Left renal pelvis (tissue), 4 donors: ENCODE data around the gene TBC1D22A. TPM values are rescaled to one million over a fixed set of nuclear protein-coding genes. Genes with fewer than 3 reads are reported as not detected.
"Not testable (repeated sequence)": the region's sequence is repeated elsewhere in the genome, so short reads cannot be mapped to it uniquely, and the experiment has no call there.

Source experiments
- DNase-seq, 4 donors: peaks; one replicate each; pipeline ENCODE4 v3.0.0-alpha.2; 2013; ENCODE audit warnings: low read depth in 4 of 4, low spot score in 3 of 4
- polyA plus RNA-seq, 4 donors: library from polyadenylated mRNA; unstranded; fragments of 120-200 nt; gene quantifications; one replicate each; pipeline ENCODE4 v1.2.1, GENCODE V29; 2013; ENCODE audit not compliant: insufficient read length in 4 of 4

Gene TBC1D22A
- polyA plus RNA-seq, 4 donors, result 14.3 to 19.3 (median 15.7) TPM

DNA sequence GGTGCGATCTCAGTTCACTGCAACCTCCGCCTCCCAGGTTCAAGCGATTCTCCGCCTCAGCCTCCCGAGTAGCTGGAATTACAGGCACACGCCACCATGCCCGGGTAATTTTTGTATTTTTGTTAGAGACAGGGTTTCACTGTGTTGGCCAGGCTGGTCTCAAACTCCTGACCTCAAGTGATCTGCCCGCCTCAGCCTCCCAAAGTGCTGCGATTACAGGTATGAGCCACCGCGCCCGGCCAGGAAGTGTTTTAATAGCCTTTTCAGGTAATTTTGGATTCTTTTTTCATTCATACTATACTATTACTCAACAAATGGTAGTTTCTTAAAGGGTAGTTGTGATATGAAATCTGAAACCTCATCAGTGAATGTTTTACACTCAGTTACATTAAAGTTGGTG lies 216.2 kb downstream of the TBC1D22A start:
- not testable (repeated sequence) for DNase-seq

DNA sequence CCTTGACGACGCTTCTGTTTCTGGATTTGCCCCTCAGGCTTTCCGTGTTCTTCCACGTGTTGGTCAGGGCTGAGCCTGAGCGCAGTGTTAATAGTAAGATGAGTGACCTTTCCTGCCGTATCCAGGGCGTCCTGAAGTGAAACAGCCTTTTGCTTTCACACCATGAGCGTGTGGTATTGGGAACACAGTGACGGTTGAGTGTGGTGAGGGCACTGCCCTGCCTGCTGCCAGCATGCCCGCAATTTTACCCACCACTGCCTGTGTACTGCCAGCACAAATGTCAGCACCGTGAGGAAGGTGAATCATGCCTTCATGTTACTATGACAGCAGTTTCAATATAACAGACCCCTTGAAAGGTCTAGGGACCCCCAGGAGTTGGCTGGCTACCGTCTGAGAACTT lies 217.1 kb downstream of the TBC1D22A start:
- DNase-seq, result no peak

DNA sequence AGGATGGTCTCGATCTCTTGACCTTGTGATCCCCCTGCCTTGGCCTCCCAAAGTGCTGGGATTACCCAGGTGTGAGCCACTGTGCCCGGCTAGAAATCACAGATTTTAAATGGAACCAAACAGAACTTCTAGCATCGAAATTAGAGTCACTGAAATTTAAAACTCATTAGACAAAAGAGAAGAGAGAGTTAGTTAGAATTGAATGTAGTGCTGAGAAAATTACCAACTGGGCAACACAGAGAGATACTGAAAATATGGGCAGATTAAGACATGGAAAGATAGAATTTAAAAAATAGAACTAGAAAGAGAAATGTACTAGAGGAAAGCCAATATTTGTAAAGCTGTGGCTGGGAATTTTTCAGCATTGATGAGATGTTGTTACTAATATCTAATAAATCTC lies 217.9 kb downstream of the TBC1D22A start:
- DNase-seq, result no peak

DNA sequence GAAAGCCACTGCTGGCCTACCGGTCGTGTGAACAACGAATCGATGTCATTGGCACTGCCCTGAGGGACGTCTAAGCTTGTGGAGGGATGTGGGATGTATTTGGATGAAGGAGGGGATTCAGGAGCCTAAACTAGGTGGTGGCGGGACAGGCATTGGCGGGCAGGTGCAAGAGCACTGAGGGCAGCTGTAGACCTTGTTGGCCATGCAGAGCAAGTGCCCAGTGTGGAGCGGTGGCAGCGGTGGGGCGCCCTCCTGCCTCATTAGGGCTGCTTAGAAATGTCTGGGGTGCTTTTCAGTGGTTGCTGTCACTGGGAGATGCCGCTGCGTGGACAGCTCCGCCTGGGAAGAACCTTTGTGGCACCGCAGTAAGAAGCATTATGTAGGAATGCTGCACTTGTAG lies 220.2 kb downstream of the TBC1D22A start:
- DNase-seq, result no peak

DNA sequence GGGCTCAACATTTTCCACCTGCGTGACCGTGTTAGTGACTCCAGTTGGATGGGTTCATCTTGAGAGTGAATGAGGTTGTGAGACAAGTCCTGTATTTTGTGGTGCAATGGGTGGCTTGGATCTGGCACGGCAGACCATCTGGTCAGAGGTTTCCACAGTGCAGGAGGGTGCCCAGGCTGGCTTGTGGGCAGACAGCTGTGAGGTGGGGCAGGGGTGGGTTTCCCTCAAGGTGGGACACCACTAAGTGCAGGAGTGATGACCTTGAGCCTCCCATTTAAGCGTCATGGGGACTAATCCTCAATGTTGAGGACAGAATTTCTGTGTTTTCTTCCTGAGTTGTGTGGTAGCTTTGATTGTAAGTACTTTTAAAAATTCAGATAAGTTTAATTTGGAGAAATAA lies 220.6 kb downstream of the TBC1D22A start:
- DNase-seq, result no peak

DNA sequence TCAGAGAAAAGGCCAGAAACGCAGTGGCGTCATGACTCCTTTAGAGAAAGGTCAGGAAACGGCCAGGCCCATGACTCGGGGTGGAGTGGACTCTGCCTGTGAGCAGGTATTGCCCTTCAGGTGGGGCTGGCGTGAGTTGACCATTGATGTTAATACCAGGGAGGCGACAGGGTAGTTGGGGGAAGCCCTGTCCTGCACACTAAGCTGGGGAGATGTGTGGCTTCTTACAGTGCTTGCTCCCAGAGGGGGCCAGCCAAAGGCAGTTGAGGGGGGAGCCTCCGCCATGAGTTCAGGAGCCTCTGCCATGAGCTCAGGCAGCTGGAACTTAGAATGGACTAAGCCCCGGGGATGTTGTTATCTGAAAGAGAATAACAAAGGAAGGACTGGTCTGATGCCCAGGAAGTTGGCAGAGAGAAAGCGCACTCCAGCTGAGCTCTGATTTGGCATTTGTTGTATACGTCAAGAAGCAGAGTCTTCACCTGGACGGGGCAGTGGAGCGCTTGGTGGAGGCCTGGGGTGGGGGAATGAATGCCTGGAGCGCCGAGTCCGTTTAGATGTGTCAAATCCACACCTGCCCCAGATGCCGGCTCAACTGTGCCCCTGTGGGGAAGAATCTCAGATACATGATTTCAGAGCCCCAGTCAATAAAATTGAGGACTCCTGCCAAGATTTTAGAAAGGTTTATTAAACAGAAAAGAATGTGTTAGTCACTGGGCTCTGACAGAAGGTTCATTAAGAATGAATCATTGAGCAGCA lies 222.5 kb downstream of the TBC1D22A start:
- no peak for DNase-seq

DNA sequence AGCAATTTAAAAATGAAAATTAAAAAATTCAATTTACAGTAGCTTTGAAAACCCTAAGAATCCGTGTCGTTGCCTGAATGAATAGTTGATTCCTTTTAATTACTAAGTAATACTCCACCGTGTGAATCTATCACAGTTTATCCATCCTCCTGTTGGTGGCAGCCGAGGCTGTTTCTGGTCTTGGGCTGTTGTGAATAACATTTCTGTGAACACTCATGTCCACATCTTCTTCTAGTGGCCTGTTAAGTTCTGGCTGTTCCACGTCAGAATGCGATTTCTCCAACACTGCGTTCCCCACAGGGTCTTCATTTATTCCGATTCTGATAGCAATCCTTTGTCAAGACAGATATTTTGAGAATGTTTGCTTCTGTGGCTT lies 223.0 kb downstream of the TBC1D22A start:
- DNase-seq, result no peak

DNA sequence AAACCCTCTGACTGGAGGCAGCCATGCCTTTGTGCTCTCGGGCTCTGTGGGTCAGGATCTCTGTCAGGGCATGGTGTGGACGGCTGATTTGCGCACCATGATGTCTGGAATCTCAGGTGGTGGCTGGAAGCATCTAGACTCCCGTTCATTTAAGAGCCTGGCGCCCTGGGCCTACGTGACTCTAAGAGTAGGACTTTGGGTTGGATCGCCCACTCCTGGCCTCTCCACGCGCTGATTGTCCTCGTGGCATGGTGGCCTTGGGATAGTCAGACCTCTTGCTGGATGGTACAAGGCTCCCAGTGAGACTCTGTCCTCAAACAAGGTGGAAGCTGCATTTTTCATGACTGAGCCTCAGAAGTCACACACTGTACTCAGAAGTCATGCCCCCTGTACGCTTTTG lies 224.3 kb downstream of the TBC1D22A start:
- DNase-seq, result no peak

DNA sequence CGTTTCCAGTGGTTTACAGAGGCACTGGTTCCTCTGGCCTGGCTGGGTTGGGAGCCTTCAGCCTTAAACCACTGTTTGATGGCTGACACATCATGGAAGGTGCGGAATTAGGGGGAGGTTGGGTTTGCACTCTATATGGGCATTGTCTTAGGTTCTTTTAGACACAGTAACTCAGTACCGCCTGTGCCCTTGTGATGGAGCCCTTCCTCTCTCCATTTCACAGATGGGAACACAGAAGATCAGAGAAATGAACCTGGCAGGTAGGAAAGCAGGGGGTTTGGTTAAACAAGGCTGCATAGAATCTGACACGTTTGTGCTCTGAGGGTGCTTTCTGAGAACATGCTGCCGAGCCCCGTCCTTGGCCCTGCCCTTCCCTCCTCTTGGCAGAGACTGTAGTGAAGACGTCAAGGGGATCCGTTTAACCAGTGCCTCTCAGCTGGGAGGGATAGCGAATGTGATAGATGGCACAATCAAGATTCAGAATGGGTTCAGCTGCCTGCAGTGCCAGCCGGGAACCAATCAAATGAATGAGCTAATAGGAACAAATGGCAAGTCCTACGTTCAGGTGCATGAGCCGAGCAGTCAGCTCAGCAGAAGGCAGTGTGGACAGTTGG lies 228.6 kb downstream of the TBC1D22A start:
- DNase-seq, result no peak

DNA sequence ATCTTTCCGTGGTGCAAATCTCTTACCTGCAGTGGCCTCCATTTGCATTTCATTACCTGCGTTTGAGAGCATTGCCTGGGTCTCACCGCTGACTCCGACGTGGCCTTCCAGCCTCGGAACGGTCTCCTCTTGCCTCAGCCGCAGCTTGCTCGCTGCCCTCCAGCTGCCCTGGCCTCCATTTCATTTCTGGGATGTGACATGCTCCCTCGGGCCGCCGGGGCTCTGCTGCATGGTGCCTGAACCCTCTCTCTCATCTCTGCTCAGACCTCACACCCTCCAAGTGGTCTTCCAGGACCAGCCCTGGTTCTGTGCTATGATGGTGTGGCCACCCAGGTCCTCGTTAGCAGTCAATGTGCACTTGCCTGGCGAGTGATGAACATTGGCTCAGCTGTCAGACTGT lies 229.2 kb downstream of the TBC1D22A start:
- no peak for DNase-seq

DNA sequence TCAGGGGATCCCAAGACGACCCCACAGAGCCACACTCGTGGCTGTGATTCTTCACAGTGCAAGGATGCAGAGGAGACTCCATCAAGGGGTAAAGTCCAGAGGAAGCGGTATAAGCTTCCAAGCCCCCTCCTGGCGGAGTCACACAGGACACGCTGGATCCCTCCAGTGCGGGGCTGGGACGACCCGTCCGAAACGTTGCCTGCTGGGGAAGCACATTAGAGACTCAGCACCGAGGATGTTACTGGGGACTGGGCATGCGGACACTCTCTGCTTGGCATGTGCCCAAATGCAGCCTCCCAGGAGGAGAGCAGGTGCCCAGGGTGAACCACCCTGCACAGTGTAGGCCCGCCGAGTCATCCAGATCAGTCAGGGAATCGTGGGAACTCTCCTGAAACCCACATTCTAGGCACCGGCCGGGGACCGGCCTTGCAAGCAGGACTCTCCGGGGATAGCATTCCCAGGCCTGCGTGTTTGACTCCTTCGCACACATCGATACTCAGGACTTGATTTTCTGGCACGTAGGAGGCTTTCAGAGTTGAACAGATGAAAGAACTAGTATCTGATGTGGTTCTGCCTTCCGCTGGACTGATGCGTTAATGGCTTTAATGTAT lies 229.8 kb downstream of the TBC1D22A start:
- DNase-seq, result no peak

DNA sequence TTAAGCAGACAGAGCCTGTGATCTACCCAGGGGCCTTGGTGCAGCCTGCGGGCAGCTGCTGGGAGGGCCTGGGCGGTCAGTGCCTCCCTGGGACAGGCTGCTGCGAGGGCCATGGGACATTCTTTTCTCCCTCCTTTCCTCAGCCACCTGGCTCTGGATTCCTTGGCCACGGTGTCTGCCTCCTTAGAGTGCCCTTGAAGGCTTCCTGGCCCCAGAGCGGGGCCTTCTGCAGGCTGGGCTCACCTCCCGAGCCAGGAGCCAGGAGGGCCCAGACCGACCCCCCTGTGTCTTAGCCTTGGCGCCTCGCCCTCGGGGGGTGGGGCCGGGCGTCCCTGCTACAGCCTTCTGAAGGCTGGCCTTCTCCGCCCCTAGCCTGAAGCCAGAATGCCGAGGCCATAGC lies 231.2 kb downstream of the TBC1D22A start:
- no peak for DNase-seq

DNA sequence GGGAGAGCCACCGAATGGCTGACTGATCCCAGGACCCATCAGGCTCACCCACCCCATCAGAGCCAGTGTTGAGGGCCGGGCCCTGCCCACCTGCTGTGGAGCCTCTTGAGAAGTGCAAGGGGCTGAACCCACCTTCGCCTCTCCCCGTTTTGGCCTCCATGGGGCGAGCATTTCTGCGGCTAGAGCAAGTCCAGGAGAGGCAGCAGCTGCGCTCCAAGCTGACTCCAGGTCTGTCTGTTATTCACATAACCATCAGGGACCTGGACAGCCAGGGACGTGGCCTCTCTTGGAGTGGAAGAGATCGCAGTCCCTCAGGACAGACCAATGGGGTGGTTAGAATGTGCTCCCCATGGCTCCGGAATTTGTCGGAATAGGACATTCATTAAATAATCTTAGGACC lies 231.8 kb downstream of the TBC1D22A start:
- no peak for DNase-seq

DNA sequence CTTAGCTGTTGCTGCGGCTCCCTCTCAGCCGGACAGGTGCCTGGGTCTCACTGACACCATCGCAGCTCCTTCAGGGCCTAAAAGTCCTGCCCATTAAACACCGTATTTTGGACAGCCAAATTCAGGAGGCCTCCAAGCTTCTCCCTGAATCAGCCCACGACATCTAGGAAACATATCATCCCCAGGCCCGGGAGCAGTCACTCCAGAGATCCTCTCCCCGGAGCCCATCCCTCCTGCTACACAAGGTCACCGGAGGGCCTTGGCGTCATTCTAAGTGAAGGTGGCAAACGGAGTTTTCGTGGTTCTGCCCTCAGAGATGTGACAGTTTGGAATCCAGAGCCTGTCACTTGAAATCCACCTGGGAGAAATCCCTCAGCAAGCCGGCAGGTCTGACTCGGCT lies 232.5 kb downstream of the TBC1D22A start:
- DNase-seq, result no peak

DNA sequence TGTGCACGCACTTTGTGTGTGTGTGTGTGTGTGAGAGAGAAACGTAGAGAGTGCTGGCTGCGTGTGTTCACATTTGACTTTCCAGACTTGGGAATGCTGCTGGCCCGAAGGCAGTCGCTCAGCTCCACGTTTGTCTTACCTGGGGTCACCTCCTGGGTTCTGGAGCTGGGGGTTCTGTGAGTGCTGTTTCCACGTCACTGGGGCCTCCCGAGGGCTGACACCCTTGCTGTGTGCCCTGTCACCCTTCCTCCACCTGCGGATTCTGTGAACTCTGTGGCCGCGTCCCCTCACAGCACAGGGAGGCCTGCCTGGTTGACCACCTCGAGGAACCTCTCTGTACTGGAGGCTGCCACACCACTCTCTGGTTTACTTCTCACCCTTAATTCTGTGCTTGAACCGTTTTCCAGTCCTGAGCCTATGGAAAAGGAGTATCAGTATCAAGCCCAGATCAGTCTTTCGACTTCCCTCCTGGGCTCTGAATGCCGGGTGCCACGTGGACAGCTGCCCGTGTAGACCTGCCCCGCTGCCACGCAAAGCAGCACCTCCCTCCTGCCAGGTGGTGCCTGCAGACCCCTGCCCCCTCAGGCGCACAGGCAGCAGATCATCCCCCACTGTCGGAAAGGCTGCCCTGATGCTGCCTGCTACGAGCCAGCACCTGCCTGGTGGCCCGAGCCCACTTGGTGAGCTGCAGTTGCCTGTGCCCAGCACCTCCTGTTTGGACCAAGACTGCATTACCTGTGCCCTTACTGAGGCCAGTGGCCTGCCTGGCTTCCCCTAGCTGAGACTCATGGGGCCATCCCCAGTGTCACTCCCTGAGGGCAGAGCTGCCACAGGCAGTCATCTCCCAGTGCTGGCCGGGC lies 233.3 kb downstream of the TBC1D22A start:
- DNase-seq, result no peak

DNA sequence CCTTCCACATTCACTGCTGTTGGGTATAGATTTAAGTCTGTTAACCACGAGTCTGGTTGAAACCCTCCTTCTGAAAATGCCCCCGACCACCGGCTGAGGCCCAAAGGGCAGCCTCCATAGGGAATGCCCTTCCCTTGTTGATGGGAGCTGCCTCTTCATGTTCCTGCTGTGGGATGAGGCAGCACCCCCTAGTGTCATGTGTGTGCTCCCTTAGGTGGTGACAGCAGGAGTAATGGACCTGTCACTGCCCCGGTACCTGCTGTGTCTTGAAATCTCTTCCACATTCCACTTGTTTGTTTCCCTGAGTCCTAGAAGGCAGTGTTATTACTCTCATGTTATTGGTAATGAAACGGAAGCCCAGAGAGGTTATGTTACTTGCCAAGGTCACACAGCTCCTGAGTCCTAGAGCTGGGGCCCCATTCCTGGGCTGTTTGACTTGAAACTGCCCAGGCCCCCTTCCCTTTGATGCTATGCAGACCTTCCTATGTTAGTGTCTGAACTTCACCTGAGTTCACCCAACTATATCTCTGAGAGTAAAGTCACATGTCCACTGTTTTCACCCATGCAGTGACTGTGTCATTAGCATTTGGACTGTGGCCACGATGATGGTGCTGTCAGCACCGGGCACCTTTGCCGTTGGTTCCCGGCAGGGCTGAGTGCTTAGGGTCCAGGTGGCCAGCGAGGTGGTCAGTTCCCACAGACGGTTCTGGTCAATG lies 234.3 kb downstream of the TBC1D22A start:
- DNase-seq, result no peak

DNA sequence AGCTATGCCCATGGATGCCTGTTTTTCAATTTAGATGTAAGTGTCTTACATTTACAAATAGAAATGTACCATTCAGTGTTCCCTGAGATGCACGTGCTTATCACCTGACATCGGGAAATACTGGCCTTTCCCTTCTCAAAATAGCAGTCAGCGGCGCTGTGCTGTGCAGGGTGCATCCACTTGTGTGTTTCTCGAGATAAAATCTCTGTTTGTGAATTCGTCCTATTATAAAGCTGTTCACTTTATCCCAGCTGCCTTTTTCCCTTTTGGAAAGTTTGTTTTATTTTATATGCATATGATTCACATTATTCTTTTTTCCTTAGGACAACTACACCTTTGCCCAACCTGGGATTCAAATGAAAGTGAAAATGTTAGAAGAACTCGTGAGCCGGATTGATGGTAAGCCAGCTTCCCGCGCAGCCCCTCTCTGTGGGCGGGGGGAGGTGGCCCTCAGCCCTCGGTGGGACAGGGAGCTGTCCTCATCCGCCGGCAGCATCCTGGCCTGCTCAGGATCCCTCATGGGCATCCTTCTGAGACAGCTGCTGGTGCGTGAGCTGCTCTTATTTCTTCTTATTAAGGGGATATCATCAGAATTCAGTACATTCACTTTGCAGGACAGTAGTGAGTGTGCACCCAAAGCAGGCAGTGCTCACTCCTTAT lies 235.0 kb downstream of the TBC1D22A start:
- DNase-seq, result no peak

DNA sequence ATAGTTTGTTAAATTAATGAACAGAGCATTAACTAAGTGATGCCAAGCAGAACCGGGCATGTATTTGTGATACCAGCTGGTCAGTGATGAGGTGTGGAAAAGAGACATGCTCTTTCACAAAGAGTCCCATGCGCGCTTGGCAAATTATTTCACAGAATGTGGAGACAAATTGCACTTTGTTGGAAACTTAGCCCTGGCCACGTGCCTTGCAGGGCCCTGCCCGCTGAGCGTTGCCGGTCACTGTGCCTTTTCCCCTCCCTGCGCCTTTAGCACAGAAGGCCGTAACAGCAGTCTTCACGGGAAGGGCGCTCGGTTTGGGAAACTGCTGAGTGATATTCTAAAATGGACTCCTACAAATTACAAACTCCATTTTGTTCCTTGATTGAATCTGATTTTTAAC lies 235.9 kb downstream of the TBC1D22A start:
- no peak for DNase-seq

DNA sequence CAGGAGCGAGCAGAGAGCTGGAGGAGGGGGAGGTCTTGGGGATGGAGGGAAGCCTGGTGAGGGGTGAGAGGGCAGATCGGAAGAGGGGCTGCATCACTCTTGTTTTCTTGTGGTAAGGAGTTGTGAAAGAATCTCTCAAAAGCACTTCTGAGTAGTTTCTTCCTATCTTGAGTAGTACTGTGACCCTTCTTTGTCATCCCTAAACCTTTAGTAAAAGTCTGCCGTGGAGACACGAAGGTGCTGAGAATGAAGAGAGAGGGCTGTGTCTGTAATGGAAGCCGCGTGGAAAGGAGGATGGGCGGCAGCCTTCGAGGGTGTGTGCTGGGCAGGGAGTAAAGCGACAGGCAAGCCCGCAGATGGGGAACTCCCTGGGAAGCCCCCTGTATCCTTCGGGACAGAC lies 237.8 kb downstream of the TBC1D22A start:
- DNase-seq, result no peak

DNA sequence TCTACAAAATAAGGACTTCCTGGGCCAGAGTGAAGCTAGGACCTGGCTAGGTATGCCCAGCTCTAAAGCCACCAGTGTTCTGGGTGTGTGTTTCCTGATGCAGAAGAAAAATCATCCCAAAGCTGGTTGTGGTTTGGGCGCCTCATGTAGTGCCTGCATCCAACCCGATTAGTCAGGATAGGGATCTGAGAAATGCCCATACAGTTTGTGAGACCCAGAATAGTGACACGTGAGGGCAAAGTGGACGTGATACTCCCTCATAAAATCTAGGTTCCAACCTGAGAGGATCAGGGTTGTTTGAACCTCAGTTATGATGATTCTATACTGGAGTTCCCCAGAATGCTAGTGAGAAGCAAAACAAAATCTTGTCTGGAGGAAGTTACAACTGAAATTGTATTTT lies 238.4 kb downstream of the TBC1D22A start:
- DNase-seq, result no peak
